Stimulated activated CD4-positive, alpha-beta T cell treated with anti-CD3 and anti-CD28 coated beads, Interleukin-2, amount 100 ng/mL, for 48 hours (primary cell): Measurements from ENCODE around the gene MBOAT2.
"Not testable (repeated sequence)": the region's sequence is repeated elsewhere in the genome, so short reads cannot be mapped to it uniquely, and the experiment has no call there.

Experiments
- DNase-seq, 2 donors: peaks; one replicate each; pipeline ENCODE4 v3.0.0-alpha.2; 2020

Gene MBOAT2, protein sequence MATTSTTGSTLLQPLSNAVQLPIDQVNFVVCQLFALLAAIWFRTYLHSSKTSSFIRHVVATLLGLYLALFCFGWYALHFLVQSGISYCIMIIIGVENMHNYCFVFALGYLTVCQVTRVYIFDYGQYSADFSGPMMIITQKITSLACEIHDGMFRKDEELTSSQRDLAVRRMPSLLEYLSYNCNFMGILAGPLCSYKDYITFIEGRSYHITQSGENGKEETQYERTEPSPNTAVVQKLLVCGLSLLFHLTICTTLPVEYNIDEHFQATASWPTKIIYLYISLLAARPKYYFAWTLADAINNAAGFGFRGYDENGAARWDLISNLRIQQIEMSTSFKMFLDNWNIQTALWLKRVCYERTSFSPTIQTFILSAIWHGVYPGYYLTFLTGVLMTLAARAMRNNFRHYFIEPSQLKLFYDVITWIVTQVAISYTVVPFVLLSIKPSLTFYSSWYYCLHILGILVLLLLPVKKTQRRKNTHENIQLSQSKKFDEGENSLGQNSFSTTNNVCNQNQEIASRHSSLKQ

DNA sequence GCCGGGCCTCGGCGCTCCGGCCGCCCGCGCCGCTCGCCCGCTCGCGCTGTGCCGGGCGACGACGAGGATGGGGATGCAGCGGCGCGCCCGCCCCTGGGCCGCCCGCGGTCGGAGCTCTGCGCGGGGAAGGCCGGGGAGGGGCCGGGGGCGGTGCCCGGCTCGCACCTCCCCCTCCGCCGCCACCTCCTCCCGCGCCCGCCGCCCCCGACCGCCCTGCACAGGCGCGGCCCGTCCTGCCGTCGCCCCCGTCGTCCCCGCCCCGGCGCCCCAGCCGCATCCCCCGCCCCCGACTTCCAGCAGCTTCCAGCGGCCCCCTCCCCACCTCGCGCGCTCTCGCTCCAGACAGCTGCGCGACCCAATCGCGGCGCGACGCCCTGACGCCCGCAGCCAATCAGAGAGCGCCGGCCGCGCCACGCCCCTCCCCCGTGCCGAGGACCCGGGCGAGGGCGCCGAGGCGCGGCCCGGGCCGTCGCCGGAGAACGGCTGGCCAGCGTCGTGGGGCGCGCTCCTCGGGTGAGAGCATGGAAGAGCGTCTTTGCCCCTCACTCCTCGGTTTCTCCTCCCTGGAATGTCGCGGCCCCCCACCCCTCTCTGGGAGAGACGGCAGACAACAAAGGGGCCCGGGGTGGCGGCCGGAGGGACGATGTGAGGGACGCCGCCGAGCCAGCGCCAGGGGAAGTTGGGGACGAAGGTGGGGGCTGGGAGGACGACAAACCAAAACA is at the start of gene MBOAT2:
Gene MBOAT2, minus strand, starts transcription at position 69 of the 722 bp plus-strand sequence. CDS start 70 bp downstream, outside the sequence.
- DNase-seq: peak; percentile 70

DNA sequence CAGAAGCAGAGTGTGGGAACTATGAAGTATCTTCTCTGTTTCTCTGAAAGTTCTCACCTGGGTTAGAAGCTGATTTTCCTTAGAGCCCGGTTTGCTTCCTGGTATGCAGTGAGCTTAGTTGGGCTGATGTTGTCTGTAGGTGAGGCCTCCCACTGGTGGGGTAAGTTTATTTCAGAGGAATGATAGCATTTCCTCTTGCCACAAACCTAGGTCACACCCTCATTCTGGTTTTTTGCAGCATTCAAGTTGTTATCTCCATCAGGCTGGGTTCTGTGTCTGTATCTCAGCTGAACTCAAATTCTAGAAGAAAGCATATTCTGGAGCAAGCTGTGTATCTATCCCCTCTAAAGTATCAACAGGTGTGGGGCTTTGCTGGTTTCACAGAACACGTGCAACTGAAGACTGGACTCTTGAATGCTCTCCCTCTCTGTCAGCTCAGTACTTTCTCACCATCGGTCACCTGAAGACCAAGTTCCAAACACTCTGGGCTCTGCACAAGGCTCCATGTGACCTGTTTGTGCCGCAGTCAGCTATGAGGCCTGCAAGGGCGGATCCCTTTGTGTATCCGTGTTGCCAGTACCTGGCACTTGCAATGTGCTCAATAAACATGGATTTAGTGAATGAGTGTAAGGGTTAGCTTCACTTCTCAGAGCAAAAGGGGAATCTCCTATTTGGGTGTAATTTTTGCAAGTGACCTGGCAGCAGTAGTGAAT is 49.5 kb upstream of the MBOAT2 start:
- DNase-seq: no peak

DNA sequence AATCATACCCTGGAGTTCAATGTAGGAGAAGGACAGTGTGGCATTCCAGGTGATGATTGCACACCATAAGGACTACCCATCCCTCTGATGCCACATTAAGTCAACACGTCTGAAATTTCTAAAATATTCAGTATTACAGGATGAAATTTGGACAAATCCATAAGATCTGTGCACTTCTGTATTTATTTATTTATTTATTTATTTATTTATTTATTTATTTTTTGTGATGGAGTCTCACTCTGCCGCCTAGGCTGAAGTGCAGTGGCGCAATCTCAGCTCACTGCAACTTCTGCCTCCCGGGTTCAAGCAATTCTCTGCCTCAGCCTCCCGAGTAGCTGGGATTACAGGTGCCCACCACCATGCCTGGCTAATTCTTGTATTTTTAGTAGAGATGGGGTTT is 48.0 kb upstream of the MBOAT2 start:
- not testable (repeated sequence) for DNase-seq

DNA sequence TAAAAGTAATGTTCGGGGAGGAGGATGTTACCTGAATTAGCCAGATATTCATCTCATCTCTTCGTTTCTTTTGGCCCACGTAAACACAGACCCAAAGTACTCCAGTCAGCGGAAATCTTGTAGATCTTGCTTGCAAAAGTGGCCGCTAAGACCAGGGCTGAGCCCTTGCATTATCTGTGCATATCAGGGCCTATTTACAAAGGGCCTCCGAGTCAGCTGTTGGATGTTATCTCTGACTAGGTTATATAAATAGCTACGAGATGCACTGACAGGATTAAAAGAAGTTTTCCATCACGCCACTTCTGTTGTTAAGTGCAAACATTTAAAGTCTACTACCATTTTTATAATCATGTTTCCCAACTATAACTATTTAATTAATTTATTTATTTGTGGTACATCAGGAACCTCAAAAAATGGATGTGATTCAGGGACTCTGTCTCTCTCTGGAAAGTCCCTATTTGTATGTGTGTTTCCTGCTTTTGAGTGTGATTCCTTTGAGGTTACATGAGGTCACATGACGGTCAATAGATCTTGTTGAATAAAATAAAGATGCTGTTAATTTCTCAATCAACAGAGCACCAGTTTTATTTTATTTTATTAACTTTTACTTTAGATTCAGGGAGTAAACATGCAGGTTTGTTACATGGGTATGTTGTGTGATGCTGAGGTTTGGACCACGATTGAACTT is 46.8 kb upstream of the MBOAT2 start:
- no peak for DNase-seq

DNA sequence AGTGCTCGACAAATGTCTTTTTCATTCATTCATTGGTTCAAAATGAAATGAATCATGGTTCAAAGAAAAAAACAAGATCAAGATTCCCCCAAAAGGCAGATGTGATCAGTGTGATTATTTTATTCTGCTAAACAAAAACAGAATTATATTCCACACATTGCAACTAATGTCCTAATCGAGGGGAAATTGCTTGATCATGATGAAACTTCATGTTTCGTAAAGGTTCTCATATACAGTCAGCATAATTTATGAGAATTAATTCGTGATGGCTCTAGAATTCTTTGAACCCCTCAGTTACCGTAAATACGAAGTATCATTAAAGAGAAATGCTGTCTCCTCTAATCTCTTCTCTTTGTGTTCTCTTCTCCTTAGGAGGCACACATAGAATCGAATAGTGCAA is 42.1 kb upstream of the MBOAT2 start:
- no peak for DNase-seq

DNA sequence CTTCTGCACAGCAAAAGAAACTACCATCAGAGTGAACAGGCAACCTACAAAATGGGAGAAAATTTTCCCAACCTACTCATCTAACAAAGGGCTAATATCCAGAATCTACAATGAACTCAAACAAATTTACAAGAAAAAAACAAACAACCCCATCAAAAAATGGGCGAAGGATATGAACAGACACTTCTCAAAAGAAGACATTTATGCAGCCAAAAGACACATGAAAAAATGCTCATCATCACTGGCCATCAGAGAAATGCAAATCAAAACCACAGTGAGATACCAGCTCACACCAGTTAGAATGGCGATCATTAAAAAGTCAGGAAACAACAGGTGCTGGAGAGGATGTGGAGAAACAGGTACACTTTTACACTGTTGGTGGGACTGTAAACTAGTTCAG is 40.0 kb upstream of the MBOAT2 start:
- DNase-seq: not testable (repeated sequence)

DNA sequence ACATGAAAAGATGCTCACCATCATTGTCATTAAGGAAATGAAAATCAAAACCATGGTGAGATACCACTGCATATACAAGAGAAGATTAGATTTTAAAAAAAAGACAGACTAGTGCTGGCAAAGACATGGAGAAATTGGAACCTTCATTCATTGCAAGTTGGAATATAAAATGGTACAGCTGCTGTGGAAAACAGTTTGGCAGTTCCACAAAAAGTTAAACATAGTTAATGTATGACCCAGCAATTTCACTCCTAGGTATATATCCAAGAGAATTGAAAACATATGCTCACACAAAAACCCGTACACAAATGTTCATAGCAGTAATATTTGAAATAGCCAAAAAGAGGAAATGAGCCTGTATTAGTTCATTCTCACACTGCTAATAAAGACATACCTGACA is 33.7 kb upstream of the MBOAT2 start:
- DNase-seq: no peak

DNA sequence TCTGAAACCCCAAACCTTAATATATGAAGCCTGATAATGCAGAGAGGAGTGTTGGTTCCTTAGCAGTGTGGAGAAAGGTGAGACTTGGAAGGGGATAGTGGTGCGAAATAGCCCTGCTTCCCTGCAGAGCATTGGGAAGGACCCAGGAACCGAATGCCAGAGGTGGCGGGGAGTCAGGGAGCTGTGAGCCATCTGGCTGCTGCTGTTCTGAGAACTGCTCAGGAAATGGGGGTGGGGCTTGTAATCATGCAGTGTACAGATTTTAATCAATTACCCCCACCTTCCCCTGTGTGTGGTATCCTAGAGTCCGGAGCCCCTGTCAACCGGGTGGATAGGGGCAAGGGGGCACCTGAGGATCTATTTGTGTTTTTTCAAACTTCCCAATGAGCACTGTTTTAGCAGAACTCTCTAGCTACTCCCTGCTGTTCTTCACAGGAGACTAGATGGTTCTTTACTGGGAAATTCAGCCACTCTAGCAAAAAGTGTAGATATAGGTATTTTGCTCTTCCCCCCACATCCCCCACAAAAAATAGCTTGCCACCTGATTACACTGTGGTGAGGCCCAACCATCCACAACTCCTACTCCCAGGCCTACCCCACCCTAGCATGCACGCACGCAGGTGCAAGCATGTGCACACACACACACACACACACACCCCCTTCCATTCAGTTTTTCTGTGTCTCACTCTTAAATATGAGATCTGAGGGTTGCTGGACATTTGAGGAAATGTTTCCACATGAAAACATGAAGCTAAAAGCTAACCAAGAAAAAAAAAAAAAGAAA is 30.1 kb upstream of the MBOAT2 start:
- no peak for DNase-seq

DNA sequence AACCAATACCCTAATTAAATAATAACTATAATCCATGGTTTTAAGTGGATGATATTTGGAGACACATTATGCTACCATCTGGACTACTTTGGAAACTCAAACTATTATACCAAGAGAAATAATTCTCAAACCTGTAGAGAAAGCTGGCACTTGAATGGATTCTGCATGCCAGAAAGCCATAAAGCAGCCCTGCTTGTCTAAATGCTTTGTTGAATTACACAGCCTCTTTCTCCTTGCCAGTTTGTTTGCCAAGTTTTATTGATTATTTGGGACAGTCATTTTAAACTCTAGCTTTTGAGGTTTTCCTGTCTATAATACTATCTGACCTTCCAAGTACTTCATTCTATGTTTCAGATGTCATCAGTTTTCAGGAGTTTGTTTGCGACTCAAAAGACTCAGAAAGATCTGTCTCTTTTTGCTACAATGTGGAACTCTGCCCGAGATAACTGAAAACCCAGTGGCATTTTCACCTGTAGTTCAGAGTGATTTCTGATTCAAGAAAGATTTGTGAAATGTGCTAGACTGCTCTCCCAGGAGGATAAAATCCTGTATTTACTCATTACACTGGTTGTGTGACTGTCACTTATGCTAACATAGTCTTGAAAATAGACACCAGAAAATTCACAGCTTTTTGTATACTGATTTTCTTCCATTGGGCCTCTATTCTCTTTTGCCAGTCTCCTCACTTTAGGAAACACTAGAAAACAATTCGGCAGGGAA is 29.2 kb upstream of the MBOAT2 start:
- no peak for DNase-seq

DNA sequence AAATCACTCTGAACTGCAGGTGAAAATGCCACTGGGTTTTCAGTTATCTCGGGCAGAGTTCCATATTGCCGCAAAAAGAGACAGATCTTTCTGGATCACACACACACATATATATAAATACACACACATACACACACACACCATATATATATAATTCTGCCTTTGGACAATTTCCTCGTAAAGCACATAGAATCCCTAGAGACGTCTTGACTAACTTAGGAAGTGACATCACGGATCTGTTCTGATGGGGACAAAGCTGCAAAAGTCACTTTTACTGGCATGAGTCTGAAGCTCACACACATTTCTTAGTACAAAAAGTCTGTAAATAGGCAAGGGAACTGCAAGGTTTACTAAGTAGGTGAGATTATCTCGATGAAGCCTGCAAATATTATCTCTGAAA is 28.6 kb upstream of the MBOAT2 start:
- no peak for DNase-seq

DNA sequence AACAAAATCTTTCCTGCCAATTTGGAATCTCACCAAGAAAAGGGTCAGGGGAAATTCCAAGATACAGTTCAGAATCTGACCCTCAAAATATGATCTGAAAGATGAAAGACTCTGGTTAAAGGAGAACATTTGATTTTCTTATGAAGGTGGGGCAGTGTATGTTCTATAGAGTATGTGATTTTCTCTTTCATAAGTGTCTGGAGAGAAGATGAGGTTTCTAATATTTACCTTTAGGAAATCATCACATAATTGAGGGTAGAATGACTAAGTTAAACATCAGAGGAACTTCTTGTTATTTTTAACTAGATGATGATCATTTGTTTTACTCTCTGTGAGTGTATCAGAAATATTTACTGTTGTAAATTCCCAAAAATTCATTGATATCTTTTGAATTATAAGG is 27.8 kb upstream of the MBOAT2 start:
- DNase-seq: no peak

DNA sequence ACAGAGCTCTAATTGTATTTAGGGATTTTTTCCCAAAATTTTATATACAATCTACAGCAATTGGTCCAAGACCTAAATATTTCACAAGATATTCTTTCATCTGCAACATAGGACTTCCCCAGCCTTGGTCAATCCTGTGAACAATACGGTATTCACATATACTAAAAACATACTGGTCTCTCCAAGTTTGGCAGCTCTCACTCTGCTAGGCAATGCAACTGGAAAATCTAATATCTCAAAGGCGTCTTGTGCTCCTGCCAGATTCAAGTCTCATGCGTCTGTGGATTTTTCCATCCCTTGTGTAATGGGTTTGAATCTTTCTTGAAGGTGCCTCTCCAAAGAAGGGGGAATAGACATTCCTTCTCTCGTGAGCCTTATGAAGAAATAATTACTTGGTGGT is 27.4 kb upstream of the MBOAT2 start:
- DNase-seq: no peak

DNA sequence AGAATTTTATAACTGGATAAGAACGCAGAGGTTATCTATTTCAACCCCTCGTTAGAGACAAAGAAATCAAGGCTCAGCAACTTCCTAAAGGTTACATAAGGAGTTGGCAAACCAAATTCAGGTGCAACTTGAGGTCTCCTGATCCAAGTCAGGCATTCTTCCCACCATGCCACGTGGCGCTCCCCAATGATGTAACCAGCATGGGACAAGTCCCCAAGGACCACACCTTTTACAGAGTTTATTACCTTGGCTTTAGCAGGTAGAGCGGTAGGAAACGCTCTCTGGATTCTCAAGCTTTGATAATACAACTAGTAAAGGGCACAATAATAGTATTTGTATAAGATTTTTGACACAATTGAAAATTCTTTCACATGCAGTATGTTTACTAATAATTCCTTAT is 26.7 kb upstream of the MBOAT2 start:
- DNase-seq: no peak

DNA sequence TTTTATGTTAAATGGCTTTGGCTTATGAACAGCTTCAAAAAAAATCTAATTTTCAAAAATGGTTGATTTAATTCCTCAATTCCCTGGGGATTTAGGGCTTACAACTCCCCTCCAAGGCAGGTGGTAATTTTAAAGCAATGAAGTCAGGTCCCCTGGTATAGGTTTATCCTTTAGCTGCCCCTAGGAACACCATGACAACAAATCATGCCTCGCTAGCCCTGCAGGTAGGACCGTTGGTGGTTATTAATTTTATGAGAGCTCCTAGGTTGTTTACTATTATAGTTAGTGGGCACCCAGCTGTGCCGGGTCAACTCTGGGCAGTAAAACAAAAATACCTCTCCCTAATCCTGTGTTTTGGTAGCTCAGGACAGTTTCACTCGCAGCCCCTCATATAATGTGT is 26.2 kb upstream of the MBOAT2 start:
- no peak for DNase-seq

DNA sequence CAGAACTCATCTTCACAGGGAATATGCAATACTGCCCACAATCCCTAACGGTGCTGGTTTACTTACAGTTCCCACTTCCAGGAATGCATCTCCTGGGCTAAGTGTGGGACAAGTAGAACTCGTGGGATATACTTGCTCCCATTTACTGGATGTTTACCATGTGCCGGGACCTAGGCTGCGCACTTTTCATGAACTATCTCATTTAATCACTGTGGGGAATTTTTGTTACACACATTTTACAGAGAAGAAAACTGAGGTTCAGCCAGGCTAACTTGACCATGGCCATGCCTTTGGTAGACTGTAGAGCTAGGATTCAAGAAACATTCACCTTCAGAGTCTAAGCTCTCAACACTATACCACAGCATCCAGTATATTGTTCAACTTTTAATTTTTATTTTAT is 24.4 kb upstream of the MBOAT2 start:
- DNase-seq: no peak

DNA sequence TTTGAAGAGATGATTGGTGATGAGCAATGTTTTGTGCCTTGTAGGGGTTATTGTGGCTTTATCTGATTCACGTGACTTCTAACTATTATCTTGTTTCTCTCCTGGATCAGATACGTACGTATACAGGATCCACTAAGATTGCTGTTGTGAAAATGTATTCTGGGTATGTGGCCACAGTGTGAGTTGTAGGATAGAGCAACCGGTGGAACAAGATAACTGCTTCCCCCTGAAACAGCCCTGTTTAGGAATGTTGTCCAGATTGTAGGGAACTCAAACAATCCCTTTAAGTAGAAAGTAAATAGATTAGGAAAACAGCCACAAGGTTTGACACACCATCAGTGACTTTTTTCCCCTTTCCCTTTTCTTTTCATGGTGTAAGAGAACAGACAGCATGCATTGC is 22.3 kb upstream of the MBOAT2 start:
- DNase-seq: no peak

DNA sequence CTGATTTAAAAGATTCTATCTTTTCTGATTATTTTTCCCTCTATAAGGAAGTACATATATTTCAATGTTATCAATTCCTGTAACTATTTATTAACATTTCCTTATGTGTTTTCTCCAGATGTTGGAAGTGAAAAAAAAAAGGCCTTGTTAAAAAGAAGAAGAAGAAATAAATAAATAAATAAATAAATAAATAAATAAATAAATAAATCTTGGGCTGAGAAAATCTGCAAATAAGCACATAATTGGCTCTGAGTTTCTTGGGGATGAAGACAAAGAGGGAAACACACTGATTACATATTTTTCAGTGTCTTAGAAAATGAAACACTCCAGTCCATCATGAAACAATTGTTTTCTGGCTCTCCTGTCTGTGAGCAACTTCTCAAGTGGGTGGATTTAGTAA is 21.1 kb upstream of the MBOAT2 start:
- DNase-seq: no peak

DNA sequence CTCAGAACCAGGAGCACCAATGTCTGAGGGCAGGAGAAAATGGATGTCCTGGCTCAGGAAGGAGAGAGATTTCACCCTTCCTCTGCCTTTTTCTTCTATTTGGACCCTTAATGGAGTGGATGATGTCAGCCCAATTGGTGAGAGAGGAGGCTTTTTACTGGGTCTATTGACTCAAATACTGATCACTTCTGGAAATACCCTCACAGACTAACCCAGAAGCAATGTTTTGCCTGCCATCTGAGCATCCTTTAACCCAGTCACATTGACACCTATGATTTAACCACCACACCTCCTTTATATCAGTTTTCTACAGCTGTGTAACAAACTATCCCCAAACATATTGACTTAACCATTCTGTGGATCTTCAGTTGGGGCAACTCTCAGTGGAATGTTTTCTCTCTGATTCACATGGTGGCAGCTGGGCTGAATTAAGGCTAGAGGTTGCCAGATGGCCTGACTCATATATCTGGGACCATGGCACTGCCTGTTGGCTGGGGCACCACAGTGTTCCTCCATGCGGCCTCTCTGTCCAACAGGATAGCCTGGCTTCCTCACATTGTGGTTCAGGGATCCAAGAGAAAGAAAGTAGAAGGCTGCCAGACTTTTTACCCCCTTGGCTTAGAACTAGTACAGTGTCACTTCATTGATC is 18.2 kb upstream of the MBOAT2 start:
- no peak for DNase-seq

DNA sequence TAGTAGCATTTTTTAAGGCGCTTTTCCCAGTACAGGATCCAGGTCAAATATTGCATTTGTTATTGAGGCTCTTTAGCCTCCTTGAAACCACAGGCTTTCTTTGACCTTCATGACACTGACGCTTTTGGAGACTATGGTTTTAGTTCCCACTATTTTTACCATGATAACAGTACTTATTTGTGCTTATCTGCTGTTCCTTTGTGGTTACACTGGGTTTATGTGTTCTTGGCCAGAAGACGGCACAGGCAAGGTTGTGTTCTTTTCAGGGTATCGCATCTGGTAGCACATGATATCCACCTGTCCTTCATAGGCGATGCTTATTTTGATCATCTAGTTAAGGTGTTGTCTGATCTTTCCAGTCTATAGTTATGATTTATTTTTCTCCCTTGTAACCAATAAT is 16.8 kb upstream of the MBOAT2 start:
- DNase-seq: no peak

DNA sequence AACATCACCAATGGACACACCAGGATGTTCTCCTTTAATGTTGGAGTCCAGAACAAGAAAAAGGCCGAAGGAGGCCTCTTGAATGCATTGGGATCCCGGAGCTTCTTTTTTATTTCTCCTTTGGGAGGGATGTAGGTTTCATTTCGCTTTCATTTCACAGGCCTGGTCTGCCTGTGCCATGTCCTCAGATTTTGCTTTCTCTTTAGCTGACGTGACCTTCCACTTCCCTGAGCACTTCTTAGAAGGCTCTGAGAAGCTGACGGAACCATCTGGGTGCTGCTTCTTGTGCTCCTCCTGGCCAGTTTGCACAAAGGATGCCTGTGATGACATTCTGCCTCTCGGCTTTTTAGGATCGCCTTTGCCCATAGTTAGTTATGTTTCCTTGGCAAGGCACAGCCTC is 15.1 kb upstream of the MBOAT2 start:
- no peak for DNase-seq

DNA sequence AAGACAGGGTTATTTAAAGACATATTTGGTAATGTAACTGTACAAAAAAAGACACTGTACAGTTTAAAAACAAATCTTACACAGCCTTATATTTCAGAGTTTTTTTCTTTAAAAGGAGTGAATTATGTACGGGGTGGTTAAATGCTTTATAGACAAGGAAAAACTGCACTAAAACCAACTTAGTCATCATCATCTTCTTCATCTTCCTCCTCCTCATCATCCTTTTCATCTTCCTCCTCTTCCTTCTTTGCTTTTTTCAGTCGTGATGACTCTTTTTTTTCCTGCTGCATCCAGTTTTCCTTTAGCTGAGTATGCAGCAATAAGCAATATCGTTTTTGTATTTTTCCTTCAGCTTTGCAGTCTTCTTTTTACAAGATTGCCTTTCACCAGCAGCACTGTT is 14.6 kb upstream of the MBOAT2 start:
- DNase-seq: no peak
